H54 (cell line): Measurements from ENCODE around the gene SEZ6L.

ENCODE experiments used
- DNase-seq: peaks from one replicate; pipeline ENCODE4 v3.0.0; 2011; ENCODE audit warnings: low spot score, mixed read lengths; ENCODE audit not compliant: insufficient read length
- FAIRE-seq: peaks from 3 replicates; lab custom pipeline; 2011; peaks lifted over from hg19 to GRCh38; lab: Jason Lieb, UNC
- POLR2A ChIP-seq: IDR thresholded peaks from 2 replicates; pipeline ENCODE4 v1.6.1; 2011; ENCODE audit warnings: low read depth, mild to moderate bottlenecking, low read length

The SEZ6L gene

GRCh38 chr22:26285632-26286031, 116.4 kb downstream of the SEZ6L start:
- no peak for FAIRE-seq
- no peak for TF ChIP-seq POLR2A
- no peak for DNase-seq

GRCh38 chr22:26286091-26286820, 117.0 kb downstream of the SEZ6L start:
- no peak for FAIRE-seq

GRCh38 chr22:26287382-26288225, 118.3 kb downstream of the SEZ6L start:
- TF ChIP-seq POLR2A = no peak
- DNase-seq (no peak), FAIRE-seq (no peak)

More at GRCh38 chr22:26286091-26286820, 117.0 kb downstream of the SEZ6L start:
- no peak for TF ChIP-seq POLR2A
- DNase-seq = no peak

- DNase-seq (no peak), FAIRE-seq (no peak)
- no peak for TF ChIP-seq POLR2A
These were observed 120.4 kb downstream of the SEZ6L start for GRCh38 chr22:26289611-26290101.

DNA sequence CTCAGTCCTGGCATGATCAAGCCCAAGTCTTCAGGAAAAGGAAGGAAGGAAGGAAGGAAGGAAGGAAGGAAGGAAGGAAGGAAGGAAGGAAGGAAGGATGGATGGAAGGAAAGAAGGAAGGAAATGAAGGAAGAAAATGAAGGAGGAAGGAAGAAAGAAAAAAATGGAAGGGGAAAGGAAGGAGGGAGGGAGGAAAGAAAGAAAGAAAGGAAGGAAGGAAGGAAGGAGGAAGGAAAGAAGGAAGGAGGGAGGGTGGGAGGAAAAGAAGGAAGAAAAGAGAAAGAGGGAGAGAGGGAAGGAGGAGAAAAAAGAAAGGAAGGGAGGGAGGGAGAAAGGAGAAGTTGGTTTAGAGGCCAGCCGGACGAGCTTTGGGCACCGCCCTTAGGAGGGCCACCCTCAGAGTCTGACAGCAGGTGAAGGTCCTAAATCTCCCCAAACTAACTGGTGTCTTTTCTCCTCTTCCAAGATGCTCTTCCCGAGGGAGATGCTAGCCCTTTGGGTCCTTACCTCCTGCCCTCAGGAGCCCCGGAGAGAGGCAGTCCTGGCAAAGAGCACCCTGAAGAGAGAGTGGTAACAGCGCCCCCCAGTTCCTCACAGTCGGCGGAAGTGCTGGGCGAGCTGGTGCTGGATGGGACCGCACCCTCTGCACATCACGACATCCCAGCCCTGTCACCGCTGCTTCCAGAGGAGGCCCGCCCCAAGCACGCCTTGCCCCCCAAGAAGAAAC, 122.8 kb downstream of the SEZ6L start:
- no peak for FAIRE-seq
- no peak for TF ChIP-seq POLR2A
- no peak for DNase-seq

DNA sequence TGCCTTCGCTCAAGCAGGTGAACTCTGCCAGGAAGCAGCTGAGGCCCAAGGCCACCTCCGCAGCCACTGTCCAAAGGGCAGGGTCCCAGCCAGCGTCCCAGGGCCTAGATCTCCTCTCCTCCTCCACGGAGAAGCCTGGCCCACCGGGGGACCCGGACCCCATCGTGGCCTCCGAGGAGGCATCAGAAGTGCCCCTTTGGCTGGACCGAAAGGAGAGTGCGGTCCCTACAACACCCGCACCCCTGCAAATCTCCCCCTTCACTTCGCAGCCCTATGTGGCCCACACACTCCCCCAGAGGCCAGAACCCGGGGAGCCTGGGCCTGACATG, 123.4 kb downstream of the SEZ6L start:
- DNase-seq = no peak
- no peak for FAIRE-seq
- TF ChIP-seq POLR2A = no peak

DNA sequence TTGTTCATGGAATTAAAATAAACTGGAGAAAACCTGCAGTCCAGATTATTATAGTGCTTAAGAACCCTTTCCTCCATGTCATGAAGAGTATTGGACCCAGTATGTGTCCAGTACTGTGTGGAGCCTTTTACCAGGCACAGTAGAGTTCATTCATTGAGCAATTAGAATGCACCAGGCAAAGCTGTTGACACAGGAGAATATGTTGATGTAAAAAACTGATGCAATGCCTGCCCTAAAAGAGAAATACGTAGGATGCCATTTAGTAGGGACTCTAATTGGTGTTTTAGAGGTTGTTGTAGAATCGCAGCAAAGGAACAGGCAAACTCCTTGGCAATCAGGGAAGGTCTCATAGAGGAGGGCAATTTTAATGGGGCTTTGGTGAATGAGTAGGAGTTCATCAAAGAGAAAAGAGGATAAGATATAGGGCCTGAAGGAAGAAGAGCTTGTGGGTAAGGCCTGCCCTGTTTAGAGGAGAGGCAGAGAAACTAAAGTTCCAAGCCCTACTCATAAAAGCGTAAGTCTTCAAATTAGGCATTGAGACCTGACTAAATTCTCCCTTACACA, 126.4 kb downstream of the SEZ6L start:
- no peak for DNase-seq
- no peak for FAIRE-seq

DNA sequence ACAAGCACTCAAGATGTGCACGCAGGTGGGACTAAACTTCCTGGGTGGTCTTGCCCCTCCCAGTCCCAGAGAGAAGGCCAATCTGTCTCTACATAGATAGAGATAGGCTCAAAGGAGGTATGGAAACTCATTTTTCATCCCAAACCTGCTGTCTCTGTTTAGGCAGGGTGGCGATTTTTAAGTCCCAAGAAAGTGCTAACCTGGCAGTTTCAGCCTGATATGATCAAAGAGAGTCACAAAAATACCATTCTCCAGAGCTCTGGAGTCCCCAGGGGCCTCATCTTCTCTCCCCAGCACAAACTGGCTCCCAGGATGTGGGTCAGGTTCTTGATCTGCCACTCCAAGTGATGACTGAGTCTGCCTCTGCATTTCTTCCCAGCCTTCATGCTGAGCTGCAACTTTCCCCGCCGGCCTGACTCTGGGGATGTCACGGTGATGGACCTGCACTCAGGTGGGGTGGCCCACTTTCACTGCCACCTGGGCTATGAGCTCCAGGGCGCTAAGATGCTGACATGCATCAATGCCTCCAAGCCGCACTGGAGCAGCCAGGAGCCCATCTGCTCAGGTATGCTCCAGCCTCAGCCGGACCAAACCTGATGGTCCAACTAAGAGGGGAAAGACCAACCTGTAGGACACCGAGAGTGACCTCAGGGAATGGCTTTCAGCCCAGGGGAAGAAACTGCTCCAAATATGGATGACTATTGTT, 129.5 kb downstream of the SEZ6L start:
- DNase-seq (no peak), FAIRE-seq (no peak)
- no peak for TF ChIP-seq POLR2A

More for the DNA sequence above, 126.4 kb downstream of the SEZ6L start:
- no peak for TF ChIP-seq POLR2A

DNA sequence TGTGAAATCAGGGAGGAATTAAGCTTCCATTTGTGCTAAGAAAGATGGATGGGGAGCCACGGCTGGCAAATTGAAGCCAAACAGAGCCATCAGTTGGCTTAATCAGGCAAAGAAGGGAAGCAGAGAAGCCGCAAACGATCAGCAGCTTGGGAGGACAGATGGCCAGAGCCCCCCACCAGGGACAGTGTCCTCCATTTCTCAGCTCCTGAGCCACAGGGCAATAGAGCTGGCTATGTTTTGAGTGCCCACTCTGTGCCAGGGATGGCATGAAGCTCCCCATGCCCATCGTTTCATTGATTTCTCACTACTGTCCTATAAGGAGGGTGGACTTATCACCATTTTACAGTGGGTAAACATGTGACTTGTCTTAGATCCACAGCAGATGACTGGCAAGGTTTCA, 133.5 kb downstream of the SEZ6L start:
- DNase-seq = no peak
- TF ChIP-seq POLR2A = no peak
- no peak for FAIRE-seq

DNA sequence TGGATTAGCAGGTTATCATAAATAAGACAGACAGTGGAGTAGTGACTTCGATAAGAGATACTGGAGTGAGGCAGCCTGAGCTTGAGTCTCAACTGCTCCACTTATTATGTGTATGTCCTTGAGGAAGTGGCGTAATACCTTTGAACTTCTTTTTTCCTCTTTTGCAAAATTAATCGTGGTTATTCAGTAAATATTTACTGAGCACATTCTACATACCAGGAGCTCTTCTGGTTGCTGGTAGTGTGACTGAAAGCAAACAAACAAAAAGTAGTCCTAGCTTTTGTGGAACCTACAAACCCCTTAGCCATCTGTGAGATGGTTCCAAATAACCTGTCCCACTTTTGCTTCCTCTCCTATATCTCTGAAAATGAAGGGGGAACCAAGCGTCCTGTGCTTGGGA, 134.2 kb downstream of the SEZ6L start:
- no peak for TF ChIP-seq POLR2A
- FAIRE-seq (no peak), DNase-seq (no peak)

- FAIRE-seq = no peak
- no peak for TF ChIP-seq POLR2A
These were observed 135.5 kb downstream of the SEZ6L start for GRCh38 chr22:26304730-26305129.

GRCh38 chr22:26308467-26308866, 139.2 kb downstream of the SEZ6L start:
- FAIRE-seq (no peak), DNase-seq (no peak)
- TF ChIP-seq POLR2A = no peak

More at GRCh38 chr22:26304730-26305129, 135.5 kb downstream of the SEZ6L start:
- DNase-seq = no peak

DNA sequence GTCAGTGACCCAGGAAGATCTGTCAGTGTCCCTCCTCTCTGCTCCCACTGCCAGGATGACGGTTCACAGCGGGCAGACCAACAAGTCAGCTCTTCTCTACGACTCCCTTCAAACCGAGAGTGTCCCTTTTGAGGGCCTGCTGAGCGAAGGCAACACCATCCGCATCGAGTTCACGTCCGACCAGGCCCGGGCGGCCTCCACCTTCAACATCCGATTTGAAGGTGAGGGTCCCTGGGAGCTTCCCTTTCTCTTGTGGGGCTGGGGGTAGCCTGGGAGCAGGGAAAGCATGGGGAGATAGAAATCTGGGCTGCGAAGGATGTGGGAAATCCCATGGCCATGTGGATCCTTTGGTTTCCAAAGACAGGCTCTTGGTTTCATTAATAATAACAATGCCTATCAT, 141.4 kb downstream of the SEZ6L start:
- FAIRE-seq (no peak), DNase-seq (no peak)
- TF ChIP-seq POLR2A = no peak
